ENCODE data around the gene GPC6.

DNA sequence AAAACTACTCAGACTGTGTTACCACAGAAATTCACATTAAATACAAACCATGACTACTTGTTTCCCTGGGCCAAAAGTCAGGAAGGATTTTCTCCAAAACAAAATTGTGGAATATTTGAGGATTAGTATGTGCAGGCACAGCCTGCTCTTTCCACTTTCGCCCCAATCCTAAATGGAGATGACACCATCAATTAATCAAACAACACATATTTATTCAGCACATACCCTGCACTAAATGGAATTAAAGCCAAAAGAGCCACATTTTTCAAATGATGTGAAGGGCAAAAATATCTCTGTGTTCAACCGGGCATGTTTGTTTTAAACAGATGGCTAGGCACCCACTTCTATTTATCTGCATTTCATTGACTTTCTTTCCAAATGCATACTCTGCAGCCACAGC lies 729.8 kb downstream of the GPC6 start:
- TF ChIP-seq, protein P1, sequence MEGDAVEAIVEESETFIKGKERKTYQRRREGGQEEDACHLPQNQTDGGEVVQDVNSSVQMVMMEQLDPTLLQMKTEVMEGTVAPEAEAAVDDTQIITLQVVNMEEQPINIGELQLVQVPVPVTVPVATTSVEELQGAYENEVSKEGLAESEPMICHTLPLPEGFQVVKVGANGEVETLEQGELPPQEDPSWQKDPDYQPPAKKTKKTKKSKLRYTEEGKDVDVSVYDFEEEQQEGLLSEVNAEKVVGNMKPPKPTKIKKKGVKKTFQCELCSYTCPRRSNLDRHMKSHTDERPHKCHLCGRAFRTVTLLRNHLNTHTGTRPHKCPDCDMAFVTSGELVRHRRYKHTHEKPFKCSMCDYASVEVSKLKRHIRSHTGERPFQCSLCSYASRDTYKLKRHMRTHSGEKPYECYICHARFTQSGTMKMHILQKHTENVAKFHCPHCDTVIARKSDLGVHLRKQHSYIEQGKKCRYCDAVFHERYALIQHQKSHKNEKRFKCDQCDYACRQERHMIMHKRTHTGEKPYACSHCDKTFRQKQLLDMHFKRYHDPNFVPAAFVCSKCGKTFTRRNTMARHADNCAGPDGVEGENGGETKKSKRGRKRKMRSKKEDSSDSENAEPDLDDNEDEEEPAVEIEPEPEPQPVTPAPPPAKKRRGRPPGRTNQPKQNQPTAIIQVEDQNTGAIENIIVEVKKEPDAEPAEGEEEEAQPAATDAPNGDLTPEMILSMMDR (IDR thresholded peaks at IDR 0.05), result no peak
- TF ChIP-seq POLR2AphosphoS5 (IDR thresholded peaks at IDR 0.05), result no peak
- no peak for TF ChIP-seq POLR2A (IDR thresholded peaks at IDR 0.05)
